GM19099 (cell line): ENCODE results near the gene WDR20.

Experiments
- POLR2A ChIP-seq: IDR thresholded peaks from 3 replicates; pipeline ENCODE4 v1.6.1; 2011; ENCODE audit warnings: low read depth; ENCODE audit not compliant: insufficient read length; ENCODE audit errors: extremely low read depth

The WDR20 gene

DNA sequence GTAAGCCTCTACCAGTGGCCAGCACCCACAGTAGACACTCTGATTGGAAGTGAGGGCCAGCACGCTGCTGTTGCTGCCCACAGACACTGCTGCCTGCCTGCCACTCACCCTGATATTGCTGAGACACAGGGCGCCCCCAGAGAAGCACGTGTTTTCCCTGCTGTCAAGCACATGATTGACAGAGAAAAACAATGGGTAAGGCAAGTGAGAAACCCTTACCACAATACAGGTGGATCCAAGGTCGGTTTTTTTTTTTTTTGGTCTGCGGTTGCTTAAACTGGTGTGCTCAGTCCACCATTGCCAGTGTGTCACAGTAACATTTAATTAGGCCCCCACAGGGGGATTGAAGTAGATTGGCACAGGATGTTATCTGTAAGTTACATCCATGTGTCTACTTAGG is 65.9 kb downstream of the WDR20 start:
- TF ChIP-seq POLR2A = no peak

DNA sequence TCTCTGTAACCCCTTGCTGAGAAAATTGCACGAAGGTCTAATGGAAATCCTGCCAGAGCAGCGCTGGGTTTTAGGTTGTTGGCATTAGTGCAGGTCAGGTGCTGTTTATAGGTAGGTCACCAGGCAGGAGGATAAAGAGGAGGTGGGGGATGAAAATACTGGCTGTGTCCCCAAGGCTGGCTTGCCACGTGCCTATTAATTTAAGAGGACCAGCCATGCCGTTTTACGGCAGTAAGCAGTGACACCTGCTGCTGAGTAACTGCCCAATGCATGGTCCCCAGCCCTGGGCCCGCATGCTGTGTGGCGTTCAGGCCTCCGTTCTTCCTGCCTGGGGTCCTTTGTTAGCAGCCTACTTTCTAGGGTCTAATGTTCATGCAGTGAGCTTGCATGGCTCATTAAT is 67.2 kb downstream of the WDR20 start:
- no peak for TF ChIP-seq POLR2A

DNA sequence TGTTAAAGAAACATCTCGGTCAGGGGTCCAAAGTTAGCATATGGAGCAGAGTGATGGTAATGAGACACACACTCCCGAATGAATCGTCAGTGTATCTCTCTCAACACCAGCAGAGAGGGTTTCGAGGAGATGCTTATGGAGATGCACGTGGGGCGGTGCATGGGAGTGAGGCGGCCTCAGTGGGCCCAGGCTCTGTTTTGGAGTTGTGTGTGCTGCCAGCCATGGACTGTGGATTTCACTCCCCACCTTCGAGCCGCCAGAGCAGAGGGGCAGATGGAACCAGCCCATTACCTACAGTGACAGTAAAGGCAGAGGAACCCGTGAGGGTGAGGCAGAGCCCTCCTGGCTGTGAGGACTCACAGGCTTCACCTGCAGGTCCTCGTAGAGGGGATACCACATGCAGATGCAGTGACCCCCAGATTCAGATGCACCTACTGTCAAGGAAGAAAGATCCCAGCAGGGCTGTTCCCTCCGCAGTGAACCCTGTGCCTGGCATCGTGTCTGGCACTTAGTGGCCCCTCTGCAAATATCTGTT is 68.2 kb downstream of the WDR20 start:
- TF ChIP-seq POLR2A = no peak

DNA sequence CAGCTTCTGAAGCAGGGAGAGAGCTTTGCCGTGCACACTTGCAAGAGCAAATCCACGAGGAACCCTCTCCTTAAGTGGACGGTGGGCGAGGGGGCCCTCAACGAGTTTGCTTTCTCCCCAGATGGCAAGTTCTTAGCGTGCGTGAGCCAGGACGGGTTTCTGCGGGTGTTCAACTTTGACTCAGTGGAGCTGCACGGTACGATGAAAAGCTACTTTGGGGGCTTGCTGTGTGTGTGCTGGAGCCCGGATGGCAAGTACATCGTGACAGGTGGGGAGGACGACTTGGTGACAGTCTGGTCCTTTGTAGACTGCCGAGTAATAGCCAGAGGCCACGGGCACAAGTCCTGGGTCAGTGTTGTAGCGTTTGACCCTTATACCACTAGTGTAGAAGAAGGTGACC is 69.0 kb downstream of the WDR20 start:
- TF ChIP-seq POLR2A = no peak

DNA sequence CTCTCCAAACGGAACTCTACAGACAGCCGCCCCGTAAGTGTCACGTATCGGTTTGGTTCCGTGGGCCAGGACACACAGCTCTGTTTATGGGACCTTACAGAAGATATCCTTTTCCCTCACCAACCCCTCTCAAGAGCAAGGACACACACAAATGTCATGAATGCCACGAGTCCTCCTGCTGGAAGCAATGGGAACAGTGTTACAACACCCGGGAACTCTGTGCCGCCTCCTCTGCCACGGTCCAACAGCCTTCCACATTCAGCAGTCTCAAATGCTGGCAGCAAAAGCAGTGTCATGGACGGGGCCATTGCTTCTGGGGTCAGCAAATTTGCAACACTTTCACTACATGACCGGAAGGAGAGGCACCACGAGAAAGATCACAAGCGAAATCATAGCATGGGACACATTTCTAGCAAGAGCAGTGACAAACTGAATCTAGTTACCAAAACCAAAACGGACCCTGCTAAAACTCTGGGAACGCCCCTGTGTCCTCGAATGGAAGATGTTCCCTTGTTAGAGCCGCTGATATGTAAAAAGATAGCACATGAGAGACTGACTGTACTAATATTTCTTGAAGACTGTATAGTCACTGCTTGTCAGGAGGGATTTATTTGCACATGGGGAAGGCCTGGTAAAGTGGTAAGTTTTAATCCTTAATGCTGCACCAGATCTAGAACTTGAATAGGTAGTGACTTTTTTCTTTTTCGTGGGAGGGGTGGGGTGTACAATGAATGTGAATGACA is 69.7 kb downstream of the WDR20 start:
- TF ChIP-seq POLR2A = no peak

DNA sequence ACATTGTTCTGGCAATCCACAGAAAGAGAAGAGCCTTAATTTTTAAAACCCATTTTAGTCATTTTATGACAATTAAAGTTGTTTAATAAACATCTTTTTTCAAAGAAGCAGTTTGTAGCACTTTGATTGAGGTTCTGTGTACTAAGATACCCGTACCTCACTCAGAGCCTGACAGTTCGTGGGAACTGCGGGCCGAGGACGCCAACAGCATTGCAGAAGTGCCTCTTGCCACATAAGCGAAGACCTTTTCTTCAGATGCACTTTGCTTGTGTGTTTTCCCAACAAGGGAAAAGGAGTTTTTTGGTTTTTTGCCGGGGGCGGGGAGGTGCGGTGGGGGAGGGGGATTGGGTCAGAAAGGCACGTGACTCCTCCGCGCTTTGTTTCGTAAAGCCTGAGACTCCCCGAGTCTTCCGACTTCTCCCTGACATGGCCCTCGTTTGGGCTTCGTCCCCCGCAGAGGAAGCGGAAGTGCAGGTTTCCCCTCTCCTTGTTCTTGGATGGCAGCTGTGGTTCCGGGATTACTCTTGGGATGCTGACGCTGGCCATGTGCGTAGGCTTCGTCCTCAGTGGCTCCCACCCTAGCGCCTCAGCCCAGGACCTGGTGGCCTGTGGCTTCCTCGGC is 70.8 kb downstream of the WDR20 start:
- TF ChIP-seq POLR2A = no peak

DNA sequence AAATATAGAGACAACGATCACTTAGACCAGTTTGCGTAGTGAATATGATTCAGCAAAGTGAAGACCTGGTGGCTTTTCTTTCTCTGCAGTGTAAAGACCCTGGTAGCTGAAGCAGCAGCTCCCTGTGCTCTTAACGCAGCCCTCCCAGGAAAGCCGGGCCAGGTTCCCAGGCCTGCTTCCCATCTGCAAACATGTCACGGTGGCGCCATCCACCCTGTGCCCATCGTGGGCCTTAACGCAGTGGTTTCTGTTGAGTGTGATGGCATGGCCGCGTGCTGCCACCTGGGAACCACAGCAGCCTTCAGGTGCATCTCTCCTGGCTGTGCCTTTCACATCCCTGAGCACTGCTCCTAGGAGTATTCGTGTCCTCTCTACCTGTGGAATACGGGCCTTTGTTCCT is 71.5 kb downstream of the WDR20 start:
- no peak for TF ChIP-seq POLR2A

DNA sequence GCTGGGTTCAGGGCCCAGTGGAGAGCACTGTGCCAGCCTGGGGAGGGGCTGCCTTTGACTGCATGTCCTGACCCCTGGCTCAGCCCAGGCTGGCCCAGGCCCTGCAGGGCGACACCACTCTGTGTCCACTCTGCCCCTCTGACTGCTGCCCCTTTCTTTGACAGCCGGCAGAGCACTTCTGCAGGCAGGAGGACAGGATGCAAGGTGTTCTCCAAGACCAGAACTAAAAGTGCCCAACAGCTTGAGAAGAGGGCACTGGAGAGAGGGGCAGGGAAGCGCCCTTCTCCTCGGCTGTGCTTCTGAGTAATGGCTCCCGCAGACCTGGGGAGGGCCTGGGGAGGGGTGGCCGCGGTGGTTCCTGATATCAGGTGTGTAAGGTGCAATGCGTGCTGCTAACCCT is 72.7 kb downstream of the WDR20 start:
- no peak for TF ChIP-seq POLR2A

DNA sequence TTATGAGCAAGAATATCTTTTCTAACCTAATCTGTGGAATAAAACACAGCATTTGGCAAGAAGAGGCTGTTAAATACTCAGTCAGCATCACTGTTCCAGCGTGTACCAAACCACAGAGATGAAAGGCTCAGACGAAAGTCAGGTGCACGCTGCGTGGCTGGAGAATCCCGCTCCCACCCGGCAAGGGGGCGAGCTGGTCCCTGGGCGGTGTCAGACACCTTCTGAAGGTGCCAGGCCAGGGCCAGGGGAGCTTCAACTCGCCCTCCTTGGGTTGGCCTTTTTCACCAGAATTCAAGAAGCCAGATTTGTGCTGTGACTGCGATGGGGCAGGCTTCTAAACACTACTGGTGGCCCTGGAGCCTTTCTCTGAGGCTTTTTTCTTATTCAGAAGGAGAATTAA is 73.1 kb downstream of the WDR20 start:
- no peak for TF ChIP-seq POLR2A

DNA sequence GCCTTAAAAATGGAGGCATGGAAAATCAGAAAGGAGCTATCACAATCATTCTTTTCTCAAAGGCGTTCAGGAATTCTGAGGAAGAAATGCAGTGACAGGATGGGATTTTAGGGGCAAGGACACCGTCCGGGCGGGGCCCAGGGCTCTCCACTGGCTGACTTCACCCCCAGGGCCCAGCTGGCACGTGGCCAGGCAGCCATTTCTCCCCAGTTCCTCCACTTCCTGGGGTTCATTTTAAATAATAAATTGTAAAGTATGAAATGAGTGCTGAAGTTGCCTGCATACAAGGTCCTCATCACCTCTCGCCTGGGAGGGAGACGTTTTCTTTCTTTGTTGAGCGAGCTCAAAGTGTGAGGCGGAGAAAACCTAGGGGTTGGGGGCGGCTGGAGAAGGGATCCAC is 73.8 kb downstream of the WDR20 start:
- TF ChIP-seq POLR2A = no peak

DNA sequence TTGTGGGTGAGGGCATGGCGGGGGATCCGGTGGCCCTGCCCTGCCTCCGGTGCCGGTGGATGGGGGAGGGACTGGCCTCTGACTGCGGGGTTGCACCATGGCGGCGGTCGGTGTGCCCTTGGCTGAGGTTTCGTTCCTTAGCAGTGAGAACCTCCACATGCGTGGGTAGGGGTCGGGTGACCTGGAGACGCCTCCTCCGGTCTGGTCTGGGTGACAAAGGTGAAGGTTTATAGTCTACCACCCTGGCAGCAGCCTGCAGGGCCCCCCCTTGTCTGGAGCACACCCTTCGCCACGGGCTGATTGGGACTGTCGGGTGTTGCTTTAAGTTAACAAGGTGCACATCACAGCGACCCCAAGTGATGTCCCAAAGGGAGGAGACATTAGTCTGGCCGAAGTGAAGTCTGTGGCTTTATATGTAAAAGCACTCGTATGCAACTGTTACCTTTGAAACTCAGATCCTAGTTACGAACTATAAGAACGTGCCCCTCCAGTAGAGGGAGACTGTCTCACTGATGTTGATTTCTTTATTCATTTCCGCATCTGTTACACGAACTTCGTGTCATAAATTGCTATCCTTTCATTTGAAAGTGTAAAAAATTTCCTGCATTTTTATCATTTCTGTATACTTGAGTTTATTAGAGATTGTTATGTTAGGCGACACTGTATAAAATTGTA is 74.4 kb downstream of the WDR20 start:
- no peak for TF ChIP-seq POLR2A

DNA sequence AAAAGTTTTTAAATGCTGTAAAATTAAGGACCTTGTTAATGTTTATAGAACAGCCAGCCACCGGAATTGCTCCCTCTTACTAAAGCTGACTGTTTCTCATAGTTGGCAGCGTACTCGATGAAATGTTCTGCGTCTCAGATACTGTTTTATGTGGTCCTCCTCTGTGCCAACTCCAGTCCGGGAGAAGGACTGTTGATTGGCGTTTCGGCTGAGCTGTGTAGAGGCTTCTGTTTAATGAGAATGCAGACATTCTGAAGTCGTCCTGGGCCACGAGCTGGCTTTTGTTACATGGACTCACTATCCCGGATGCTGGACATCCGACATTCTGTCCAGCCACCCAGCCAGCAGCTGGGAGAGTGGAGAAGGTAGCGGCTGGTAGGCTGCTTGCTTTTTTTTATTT is 75.4 kb downstream of the WDR20 start:
- no peak for TF ChIP-seq POLR2A

DNA sequence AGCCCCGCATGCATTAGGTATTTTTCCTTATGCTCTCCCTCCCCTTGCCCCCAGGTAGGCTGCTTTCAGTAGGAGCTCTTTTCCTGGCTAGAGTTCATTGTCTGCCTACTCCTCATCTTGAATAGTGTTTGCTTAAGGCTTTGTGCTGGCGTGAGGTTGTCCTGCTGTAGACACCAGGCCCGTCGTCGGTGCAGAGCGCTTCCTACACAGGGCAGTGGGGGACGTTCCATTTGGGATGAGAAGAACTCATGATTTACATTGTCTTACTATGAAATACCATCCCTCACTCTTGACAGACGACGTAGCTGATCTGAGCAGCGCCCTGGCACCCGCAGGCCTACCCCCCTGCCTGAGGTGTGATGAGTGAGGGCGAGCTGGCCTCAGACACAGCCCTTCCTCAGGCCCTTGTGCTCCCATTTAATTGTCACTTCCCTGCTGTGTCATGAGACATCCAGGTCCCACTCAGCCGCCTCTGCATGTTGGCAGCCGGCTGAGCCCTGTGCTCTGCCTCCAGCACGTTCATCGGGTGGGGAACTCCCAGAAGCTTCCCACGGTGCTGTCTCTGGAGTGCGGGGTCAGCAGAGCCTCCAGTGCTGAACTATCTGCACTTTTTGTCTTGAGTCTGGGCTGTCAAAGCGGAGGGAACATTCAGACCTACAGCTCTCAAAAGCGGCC is 76.0 kb downstream of the WDR20 start:
- no peak for TF ChIP-seq POLR2A

DNA sequence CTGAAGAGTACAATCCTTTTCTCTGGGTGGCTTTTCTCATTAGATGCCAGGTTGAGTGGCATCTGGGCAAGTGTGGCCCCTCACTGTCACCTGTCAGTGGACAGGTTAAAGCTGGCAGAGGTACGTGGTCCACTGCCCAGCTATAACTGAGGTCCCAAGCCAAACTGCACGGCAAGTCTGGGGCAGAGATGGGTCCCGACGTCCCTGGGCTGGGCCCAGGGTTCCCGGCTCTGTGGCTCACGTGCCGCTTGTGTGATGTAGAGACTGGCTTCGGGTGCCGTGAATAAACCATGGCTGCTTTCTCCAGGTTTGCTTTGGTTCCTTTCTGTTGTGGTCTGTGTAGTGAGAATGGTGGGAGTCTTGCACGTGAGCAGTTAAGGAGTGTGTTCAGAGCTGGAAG is 77.7 kb downstream of the WDR20 start:
- no peak for TF ChIP-seq POLR2A

DNA sequence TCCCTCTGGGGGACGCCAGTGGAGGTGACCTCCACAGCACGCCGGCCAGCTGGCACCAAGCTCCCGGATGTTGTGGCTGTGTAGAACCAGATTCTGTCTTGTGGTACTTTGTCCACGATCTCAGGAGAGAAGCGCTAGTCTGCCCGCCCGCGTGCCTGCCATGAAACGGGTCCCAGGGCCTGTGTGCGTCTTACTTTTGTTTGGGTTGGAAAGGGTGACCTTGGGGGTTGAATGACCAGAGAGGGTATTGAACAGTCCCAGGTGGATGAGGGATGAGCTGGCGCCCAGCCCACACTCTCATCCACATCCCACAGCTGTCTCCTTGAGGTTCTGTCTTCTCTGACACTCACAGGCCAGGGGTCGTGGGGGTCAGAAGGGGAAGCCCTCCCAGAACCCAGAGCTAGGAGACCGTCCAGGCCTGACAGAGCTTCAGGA is 78.3 kb downstream of the WDR20 start:
- no peak for TF ChIP-seq POLR2A
